ENCODE measurements around the gene NRIP2.

NRIP2 gene

GRCh38 chr12:2835691-2836403, 1.0 kb upstream of the NRIP2 start:
- Mint-ChIP-seq H3K27me3 (no peaks in the 10 kb centered on the region), H3K4me3 (no peak overlapping the region), H3K4me1 (ENCODE audit: low read depth in 2 of 2) (peaks cover 5 to 11% of the 10 kb centered on the region in 2 donors), H3K9me3 (no peaks in the 10 kb centered on the region), H3K27ac (peak overlapping the region in 1 of 2 donors; percentile 71), H3K36me3 (ENCODE audit: insufficient read depth) (peaks cover 28% of the 10 kb centered on the region)
- no peak for ATAC-seq (replicated peaks)
- no peak for DNase-seq

GRCh38 chr12:2833810-2834209, 1.0 kb downstream of the NRIP2 start:
- Mint-ChIP-seq H3K4me3 (no peak overlapping the region), H3K9me3 (no peaks in the 10 kb centered on the region), H3K36me3 (ENCODE audit: insufficient read depth) (peaks cover 19% of the 10 kb centered on the region), H3K27ac (no peak overlapping the region), H3K27me3 (no peaks in the 10 kb centered on the region), H3K4me1 (ENCODE audit: low read depth in 2 of 2) (peaks cover 5 to 11% of the 10 kb centered on the region in 2 donors)
- no peak for DNase-seq
- ATAC-seq (replicated peaks) = no peak

- Mint-ChIP-seq H3K36me3 (ENCODE audit: insufficient read depth) (peaks cover 16% of the 10 kb centered on the region), H3K27ac (no peak overlapping the region), H3K9me3 (no peaks in the 10 kb centered on the region), H3K4me1 (ENCODE audit: low read depth in 2 of 2) (peaks cover 5 to 11% of the 10 kb centered on the region in 2 donors), H3K4me3 (no peak overlapping the region), H3K27me3 (no peaks in the 10 kb centered on the region)
- DNase-seq (no peak), ATAC-seq (replicated peaks) (no peak)
Observed at GRCh38 chr12:2833327-2833726, 1.5 kb downstream of the NRIP2 start.

- ATAC-seq (replicated peaks) = no peak
- Mint-ChIP-seq H3K36me3 (ENCODE audit: insufficient read depth) (peaks cover 12% of the 10 kb centered on the region), H3K4me3 (no peak overlapping the region), H3K27me3 (no peaks in the 10 kb centered on the region), H3K9me3 (no peaks in the 10 kb centered on the region), H3K4me1 (ENCODE audit: low read depth in 2 of 2) (peaks cover 5 to 11% of the 10 kb centered on the region in 2 donors), H3K27ac (peak overlapping the region in 1 of 2 donors; percentile 79)
- DNase-seq = no peak
Observed at GRCh38 chr12:2832550-2833127, 2.2 kb downstream of the NRIP2 start.

- no peak for ATAC-seq (replicated peaks)
- Mint-ChIP-seq H3K27ac (peak overlapping the region in 1 of 2 donors; percentile 69), H3K9me3 (no peaks in the 10 kb centered on the region)
Observed at GRCh38 chr12:2829275-2829674, 5.6 kb downstream of the NRIP2 start.

GRCh38 chr12:2826721-2827515, 7.9 kb downstream of the NRIP2 start:
- no peak for ATAC-seq (replicated peaks)
- Mint-ChIP-seq H3K27ac (peak overlapping the region; percentile 32 to 59), H3K36me3 (ENCODE audit: insufficient read depth) (peaks cover 51% of the 10 kb centered on the region), H3K9me3 (no peaks in the 10 kb centered on the region), H3K4me1 (ENCODE audit: low read depth in 2 of 2) (peaks cover 0 to 2% of the 10 kb centered on the region in 2 donors), H3K27me3 (no peaks in the 10 kb centered on the region), H3K4me3 (no peak overlapping the region)
- no peak for DNase-seq

More at GRCh38 chr12:2829275-2829674, 5.6 kb downstream of the NRIP2 start:
- Mint-ChIP-seq H3K36me3 (ENCODE audit: insufficient read depth) (peaks cover 29% of the 10 kb centered on the region), H3K4me3 (no peak overlapping the region), H3K4me1 (ENCODE audit: low read depth in 2 of 2) (peaks cover 3 to 5% of the 10 kb centered on the region in 2 donors), H3K27me3 (no peaks in the 10 kb centered on the region)
- no peak for DNase-seq

- no peak for DNase-seq
- H3K9me3 Mint-ChIP-seq = no peaks in the 10 kb centered on the region
- no peaks in the 10 kb centered on the region for H3K27me3 Mint-ChIP-seq
- H3K27ac Mint-ChIP-seq = peak overlapping the region in 1 of 2 donors; percentile 8
- H3K4me3 Mint-ChIP-seq = no peak overlapping the region
- no peak for ATAC-seq (replicated peaks)
- peaks cover 0 to 2% of the 10 kb centered on the region in 2 donors for H3K4me1 Mint-ChIP-seq (ENCODE audit: low read depth in 2 of 2)
- peaks cover 59% of the 10 kb centered on the region for H3K36me3 Mint-ChIP-seq (ENCODE audit: insufficient read depth)
Observed at GRCh38 chr12:2826036-2826435, 8.8 kb downstream of the NRIP2 start.

- H3K27me3 Mint-ChIP-seq = no peaks in the 10 kb centered on the region
- ATAC-seq (replicated peaks) (no peak), DNase-seq (no peak)
- H3K9me3 Mint-ChIP-seq = no peaks in the 10 kb centered on the region
- H3K4me3 Mint-ChIP-seq = no peak overlapping the region
- H3K4me1 Mint-ChIP-seq (ENCODE audit: low read depth in 2 of 2) = peaks cover 0 to 2% of the 10 kb centered on the region in 2 donors
- H3K36me3 Mint-ChIP-seq (ENCODE audit: insufficient read depth) = peaks cover 60% of the 10 kb centered on the region
- peak overlapping the region in 1 of 2 donors; percentile 32 for H3K27ac Mint-ChIP-seq
Observed at GRCh38 chr12:2825132-2825531, 9.7 kb downstream of the NRIP2 start.

GRCh38 chr12:2824541-2824940, 10.3 kb downstream of the NRIP2 start:
- peak overlapping the region in 1 of 2 donors; percentile 32 for H3K27ac Mint-ChIP-seq
- no peak overlapping the region for H3K4me3 Mint-ChIP-seq
- H3K27me3 Mint-ChIP-seq = no peaks in the 10 kb centered on the region
- H3K4me1 Mint-ChIP-seq (ENCODE audit: low read depth in 2 of 2) = peaks cover 2 to 3% of the 10 kb centered on the region in 2 donors
- no peak for DNase-seq
- no peaks in the 10 kb centered on the region for H3K9me3 Mint-ChIP-seq
- peaks cover 59% of the 10 kb centered on the region for H3K36me3 Mint-ChIP-seq (ENCODE audit: insufficient read depth)
- ATAC-seq (replicated peaks) = no peak

GRCh38 chr12:2823483-2823882, 11.4 kb downstream of the NRIP2 start:
- DNase-seq (no peak), ATAC-seq (replicated peaks) (no peak)
- peak overlapping the region in 1 of 2 donors; percentile 32 for H3K27ac Mint-ChIP-seq
- H3K9me3 Mint-ChIP-seq = no peaks in the 10 kb centered on the region
- H3K4me1 Mint-ChIP-seq (ENCODE audit: low read depth in 2 of 2) = peaks cover 2 to 4% of the 10 kb centered on the region in 2 donors
- H3K36me3 Mint-ChIP-seq (ENCODE audit: insufficient read depth) = peaks cover 64% of the 10 kb centered on the region
- H3K4me3 Mint-ChIP-seq = no peak overlapping the region
- no peaks in the 10 kb centered on the region for H3K27me3 Mint-ChIP-seq

- Mint-ChIP-seq H3K9me3 (no peaks in the 10 kb centered on the region), H3K27ac (peak overlapping the region in 1 of 2 donors; percentile 71), H3K27me3 (no peaks in the 10 kb centered on the region), H3K36me3 (ENCODE audit: insufficient read depth) (peaks cover 63% of the 10 kb centered on the region), H3K4me3 (no peak overlapping the region), H3K4me1 (ENCODE audit: low read depth in 2 of 2) (peaks cover 4 to 6% of the 10 kb centered on the region in 2 donors)
- DNase-seq (no peak), ATAC-seq (replicated peaks) (no peak)
Observed at GRCh38 chr12:2820432-2820831, 14.4 kb downstream of the NRIP2 start.

GRCh38 chr12:2819810-2820209, 15.0 kb downstream of the NRIP2 start:
- no peak overlapping the region for H3K4me3 Mint-ChIP-seq
- no peak for DNase-seq
- peaks cover 6 to 10% of the 10 kb centered on the region in 2 donors for H3K4me1 Mint-ChIP-seq (ENCODE audit: low read depth in 2 of 2)
- peaks cover 60% of the 10 kb centered on the region for H3K36me3 Mint-ChIP-seq (ENCODE audit: insufficient read depth)
- H3K27me3 Mint-ChIP-seq = no peaks in the 10 kb centered on the region
- H3K9me3 Mint-ChIP-seq = no peaks in the 10 kb centered on the region
- H3K27ac Mint-ChIP-seq = no peak overlapping the region
- ATAC-seq (replicated peaks) = no peak
